SK-N-MC (cell line): Measurements from ENCODE around the gene TXNDC9.

ENCODE experiments used
- EZH2 ChIP-seq: fragments of 200-600 bp; sonication (generic); IDR thresholded peaks from one replicate; pipeline ENCODE4 v1.6.1; 2017; ENCODE audit warnings: antibody characterized with exemption
- POLR2AphosphoS5 ChIP-seq: IDR thresholded peaks from 2 replicates; pipeline ENCODE4 v1.6.1; 2012; ENCODE audit warnings: mild to moderate bottlenecking, low read depth, low read length, borderline replicate concordance

GRCh38 chr2:99278793-99279291, 57.3 kb downstream of the TXNDC9 start:
- TF ChIP-seq POLR2AphosphoS5 = no peak
- TF ChIP-seq EZH2 = no peak
